KMS-11 (cell line): ENCODE measurements around the gene PRKG1.

ENCODE experiments used
- H2AFZ ChIP-seq: fragments of 200-600 bp; sonication (generic); 2 replicates; pipeline ENCODE4 v1.6.1; 2016; ENCODE audit warnings: antibody characterized with exemption, mixed run types, low read depth
- H3K27ac ChIP-seq: fragments of 200-600 bp; sonication (generic); 2 replicates; pipeline ENCODE4 v1.6.1; 2016; ENCODE audit warnings: mild to moderate bottlenecking, mixed run types
- H3K27me3 ChIP-seq: fragments of 200-600 bp; sonication (generic); 2 replicates; pipeline ENCODE4 v1.6.1; 2017; ENCODE audit warnings: mild to moderate bottlenecking, low read depth, mixed run types, moderate library complexity; ENCODE audit not compliant: insufficient read depth
- H3K36me3 ChIP-seq: fragments of 200-600 bp; sonication (generic); 2 replicates; pipeline ENCODE4 v1.6.1; 2017; ENCODE audit warnings: mild to moderate bottlenecking, mixed run types; ENCODE audit not compliant: insufficient read depth
- H3K4me1 ChIP-seq: fragments of 200-600 bp; sonication (generic); 2 replicates; pipeline ENCODE4 v1.6.1; 2016; ENCODE audit warnings: mild to moderate bottlenecking, low read depth, mixed run types; ENCODE audit not compliant: poor library complexity, severe bottlenecking
- H3K4me2 ChIP-seq: fragments of 200-600 bp; sonication (generic); 2 replicates; pipeline ENCODE4 v1.7.0; 2016; ENCODE audit warnings: mild to moderate bottlenecking, mixed run types
- H3K4me3 ChIP-seq: fragments of 200-600 bp; sonication (generic); IDR thresholded peaks from 2 replicates; pipeline ENCODE4 v1.6.1; 2017; ENCODE audit warnings: low read depth, low read length, mixed read lengths; ENCODE audit not compliant: insufficient read depth
- H3K79me2 ChIP-seq: fragments of 200-600 bp; sonication (generic); 2 replicates; pipeline ENCODE4 v1.6.1; 2016; ENCODE audit warnings: low read depth, mixed run types; ENCODE audit not compliant: insufficient read depth
- H3K9ac ChIP-seq: fragments of 200-600 bp; sonication (generic); 2 replicates; pipeline ENCODE4 v1.6.1; 2016; ENCODE audit warnings: mild to moderate bottlenecking, mixed run types
- H4K20me1 ChIP-seq: fragments of 200-600 bp; sonication (generic); 2 replicates; pipeline ENCODE4 v1.6.1; 2016; ENCODE audit warnings: mild to moderate bottlenecking, mixed run types; ENCODE audit not compliant: insufficient read depth
- TF ChIP-seq, protein P1 (sequence below): fragments of 200-600 bp; sonication (generic); conservative IDR thresholded peaks from 2 replicates; pipeline ENCODE4 v1.6.1; 2017; ENCODE audit warnings: low read depth, mild to moderate bottlenecking, antibody characterized with exemption, low read length, moderate library complexity, mixed read lengths

The PRKG1 gene

DNA sequence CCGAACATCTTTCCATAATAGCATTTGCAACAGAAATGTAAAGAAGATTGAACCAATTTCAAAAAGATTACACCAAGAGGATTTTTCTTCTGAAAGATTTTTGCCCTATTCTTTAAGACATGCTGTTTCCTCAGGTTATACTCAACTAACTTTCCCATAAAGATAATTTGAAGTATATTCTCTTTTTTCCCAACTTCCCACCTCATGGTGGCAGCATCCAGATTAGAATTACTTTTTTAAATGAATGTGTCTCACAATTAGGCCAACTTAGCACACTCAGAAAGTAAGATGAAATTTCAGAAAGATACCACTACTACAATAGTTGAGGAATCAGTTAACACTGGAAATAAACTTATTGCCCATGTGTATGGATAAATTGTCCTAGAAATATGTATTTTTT lies 803.3 kb downstream of the PRKG1 start:
- Histone ChIP-seq H3K4me2 (no peak overlapping the region), H4K20me1 (no peaks in the 10 kb centered on the region), H3K27ac (no peak overlapping the region), H2AFZ (no peak overlapping the region), H3K36me3 (no peaks in the 10 kb centered on the region), H3K27me3 (no peaks in the 10 kb centered on the region), H3K4me3 (no peak overlapping the region), H3K79me2 (no peaks in the 10 kb centered on the region), H3K4me1 (peaks cover 7% of the 10 kb centered on the region), H3K9ac (no peak overlapping the region)
- TF ChIP-seq, protein P1, sequence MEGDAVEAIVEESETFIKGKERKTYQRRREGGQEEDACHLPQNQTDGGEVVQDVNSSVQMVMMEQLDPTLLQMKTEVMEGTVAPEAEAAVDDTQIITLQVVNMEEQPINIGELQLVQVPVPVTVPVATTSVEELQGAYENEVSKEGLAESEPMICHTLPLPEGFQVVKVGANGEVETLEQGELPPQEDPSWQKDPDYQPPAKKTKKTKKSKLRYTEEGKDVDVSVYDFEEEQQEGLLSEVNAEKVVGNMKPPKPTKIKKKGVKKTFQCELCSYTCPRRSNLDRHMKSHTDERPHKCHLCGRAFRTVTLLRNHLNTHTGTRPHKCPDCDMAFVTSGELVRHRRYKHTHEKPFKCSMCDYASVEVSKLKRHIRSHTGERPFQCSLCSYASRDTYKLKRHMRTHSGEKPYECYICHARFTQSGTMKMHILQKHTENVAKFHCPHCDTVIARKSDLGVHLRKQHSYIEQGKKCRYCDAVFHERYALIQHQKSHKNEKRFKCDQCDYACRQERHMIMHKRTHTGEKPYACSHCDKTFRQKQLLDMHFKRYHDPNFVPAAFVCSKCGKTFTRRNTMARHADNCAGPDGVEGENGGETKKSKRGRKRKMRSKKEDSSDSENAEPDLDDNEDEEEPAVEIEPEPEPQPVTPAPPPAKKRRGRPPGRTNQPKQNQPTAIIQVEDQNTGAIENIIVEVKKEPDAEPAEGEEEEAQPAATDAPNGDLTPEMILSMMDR: no peak

- H3K27me3 ChIP-seq: no peaks in the 10 kb centered on the region
- H3K79me2 ChIP-seq: no peaks in the 10 kb centered on the region
- H3K9ac ChIP-seq: no peak overlapping the region
- no peaks in the 10 kb centered on the region for H3K36me3 ChIP-seq
- peak overlapping the region; percentile 52; the same call in 1 of the 2 replicates for H3K4me2 ChIP-seq
- H4K20me1 ChIP-seq: no peaks in the 10 kb centered on the region
- TF ChIP-seq, protein P1: no peak
- H3K4me1 ChIP-seq: peaks cover 7% of the 10 kb centered on the region
- H3K27ac ChIP-seq: peak overlapping the region; percentile 1; the same call in 1 of the 2 replicates
- H2AFZ ChIP-seq: peak overlapping the region; percentile 48; the same call in 1 of the 2 replicates
- no peak overlapping the region for H3K4me3 ChIP-seq
These were observed 804.4 kb downstream of the PRKG1 start for GRCh38 chr10:51878695-51879094.

- Histone ChIP-seq H3K4me1 (peaks cover 7% of the 10 kb centered on the region), H3K4me2 (peak overlapping the region; percentile 52; the same call in 1 of the 2 replicates), H3K79me2 (no peaks in the 10 kb centered on the region), H3K27me3 (no peaks in the 10 kb centered on the region), H2AFZ (peak overlapping the region; percentile 48; the same call in 1 of the 2 replicates), H3K36me3 (no peaks in the 10 kb centered on the region), H4K20me1 (no peaks in the 10 kb centered on the region), H3K9ac (no peak overlapping the region), H3K4me3 (no peak overlapping the region), H3K27ac (peak overlapping the region; percentile 1; the same call in 1 of the 2 replicates)
- TF ChIP-seq, protein P1: no peak
These were observed 805.0 kb downstream of the PRKG1 start for GRCh38 chr10:51879238-51879637.

GRCh38 chr10:51881213-51881612 lies 806.9 kb downstream of the PRKG1 start:
- H3K4me3 ChIP-seq: no peak overlapping the region
- no peaks in the 10 kb centered on the region for H4K20me1 ChIP-seq
- no peaks in the 10 kb centered on the region for H3K36me3 ChIP-seq
- H2AFZ ChIP-seq: no peak overlapping the region
- no peak overlapping the region for H3K4me2 ChIP-seq
- no peaks in the 10 kb centered on the region for H3K27me3 ChIP-seq
- no peak overlapping the region for H3K27ac ChIP-seq
- H3K79me2 ChIP-seq: no peaks in the 10 kb centered on the region
- no peak overlapping the region for H3K9ac ChIP-seq
- TF ChIP-seq, protein P1: no peak
- peaks cover 7% of the 10 kb centered on the region for H3K4me1 ChIP-seq
